K562 (cell line): Measurements from ENCODE around the gene DHRS12.

Source experiments
- ATF4 ChIP-seq: fragments of 450-650 bp; formaldehyde crosslinking; IDR thresholded peaks from 2 replicates; pipeline ENCODE4 v1.4.0; 2022; ENCODE audit warnings: mild to moderate bottlenecking, moderate library complexity
- CEBPB ChIP-seq: fragments of 450-650 bp; IDR thresholded peaks from 2 replicates; pipeline ENCODE4 v1.6.1; 2016; ENCODE audit warnings: missing genetic modification characterization, missing compliant biosample characterization
- PHF8 ChIP-seq: fragments of 200-600 bp; sonication (generic); IDR thresholded peaks from 2 replicates; pipeline ENCODE4 v1.6.1; 2012; ENCODE audit warnings: mixed run types, mild to moderate bottlenecking, inconsistent platforms, low read length, moderate library complexity, borderline replicate concordance
- RNF219 ChIP-seq: fragments of 250-450 bp; sonication (Bioruptor Pico); IDR thresholded peaks from 2 replicates; pipeline ENCODE4 v1.5.0; 2022; ENCODE audit warnings: mild to moderate bottlenecking
- TCF7L2 ChIP-seq: fragments of 150-350 bp; IDR thresholded peaks from 2 replicates; pipeline ENCODE4 v1.6.1; 2016; ENCODE audit warnings: low read depth, mild to moderate bottlenecking, low read length, moderate library complexity

GRCh38 chr13:51772105-51772455 is 31.9 kb downstream of the DHRS12 start:
- TF ChIP-seq ATF4 (CRISPR knock-in tag) (no peak), TCF7L2 (no peak), PHF8 (no peak), CEBPB (tag) (no peak), RNF219 (CRISPR knock-in tag) (no peak)
